Stimulated activated CD8-positive, alpha-beta memory T cell treated with anti-CD3 and anti-CD28 coated beads, Interleukin-12 subunit alpha, Interleukin-12 subunit beta, amount 100 ng/mL, for 24 hours (primary cell): ENCODE data around the gene NHLRC4.

Experiments
- DNase-seq: peaks from one replicate; pipeline ENCODE4 v3.0.0-alpha.2; 2020; ENCODE audit errors: extremely low read depth

Gene NHLRC4

GRCh38 chr16:582614-583331 is 16.0 kb downstream of the NHLRC4 start:
- no peak for DNase-seq

DNA sequence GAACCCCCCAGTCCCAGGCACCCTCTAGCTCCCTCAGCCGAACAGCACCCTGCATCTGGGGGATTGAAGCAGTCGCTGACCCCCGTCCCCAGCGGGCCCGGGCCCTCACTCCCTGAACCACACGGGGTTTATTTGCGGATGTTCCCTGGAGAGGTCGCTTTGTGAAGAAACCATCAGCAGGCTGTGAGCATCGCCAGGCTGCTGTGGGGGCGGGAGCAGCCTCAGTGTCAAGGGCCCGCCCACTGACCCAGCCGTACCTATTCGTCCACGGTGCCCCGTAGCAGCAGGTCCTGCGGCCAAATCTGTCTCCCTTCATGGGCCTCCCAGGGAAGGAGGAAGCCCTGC is 16.6 kb downstream of the NHLRC4 start:
- no peak for DNase-seq

DNA sequence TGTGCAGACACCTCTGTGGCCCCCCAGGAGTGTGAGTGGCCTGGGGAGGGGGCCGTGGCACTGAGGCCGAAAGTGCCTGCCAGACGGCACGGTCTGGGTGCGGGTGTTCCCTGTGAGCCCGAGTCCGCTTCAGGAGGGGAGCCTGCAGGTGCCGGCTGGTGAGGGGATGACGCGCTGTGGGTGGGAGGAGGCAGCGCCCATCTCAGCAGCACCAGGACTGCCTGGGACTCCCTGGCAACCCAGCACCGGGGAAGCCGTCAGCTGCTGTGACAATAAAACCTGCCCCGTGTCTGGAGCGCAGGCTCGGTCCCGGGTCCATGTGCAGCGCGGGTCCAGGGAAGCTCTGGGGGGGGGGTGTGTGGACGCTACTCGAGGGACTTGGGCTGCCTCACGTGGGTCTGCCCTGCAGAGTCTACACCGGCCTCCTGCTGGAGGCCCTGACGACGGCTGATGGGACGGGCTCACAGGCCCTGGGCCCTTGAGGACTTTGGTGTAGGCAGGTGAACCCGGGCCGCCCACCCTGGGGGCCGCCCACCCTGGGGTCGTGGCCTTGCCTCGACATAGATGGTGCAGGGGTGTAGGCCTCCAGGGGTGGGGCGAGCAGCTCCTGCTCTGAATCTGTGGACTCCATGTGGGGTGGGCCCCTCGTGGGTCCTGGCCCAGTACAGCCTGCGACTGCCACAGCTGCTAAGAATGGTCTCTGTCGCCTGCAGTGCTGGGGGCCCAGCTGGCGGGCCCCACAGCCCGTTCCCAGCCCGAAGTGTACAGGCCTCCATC is 17.2 kb downstream of the NHLRC4 start:
- DNase-seq = no peak

DNA sequence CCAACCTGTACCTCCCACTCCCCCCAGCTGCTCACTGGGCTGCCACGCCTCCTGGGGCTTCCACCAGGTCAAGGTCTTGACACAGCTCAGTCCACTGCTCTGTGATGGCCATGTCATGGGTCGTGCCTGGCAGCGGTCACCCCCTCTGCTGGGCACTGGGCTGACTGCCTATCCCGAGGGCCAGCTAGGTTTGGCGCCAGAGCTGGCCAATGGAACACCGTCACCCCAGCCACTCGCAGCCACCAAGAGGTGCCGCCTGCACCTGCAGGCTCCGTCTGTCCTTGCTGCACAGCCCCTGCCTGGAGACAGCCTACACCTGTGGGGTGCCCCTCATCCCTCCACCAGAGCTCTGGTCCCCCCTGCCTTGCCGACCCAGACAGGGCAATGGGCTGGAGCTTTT is 18.5 kb downstream of the NHLRC4 start:
- no peak for DNase-seq

DNA sequence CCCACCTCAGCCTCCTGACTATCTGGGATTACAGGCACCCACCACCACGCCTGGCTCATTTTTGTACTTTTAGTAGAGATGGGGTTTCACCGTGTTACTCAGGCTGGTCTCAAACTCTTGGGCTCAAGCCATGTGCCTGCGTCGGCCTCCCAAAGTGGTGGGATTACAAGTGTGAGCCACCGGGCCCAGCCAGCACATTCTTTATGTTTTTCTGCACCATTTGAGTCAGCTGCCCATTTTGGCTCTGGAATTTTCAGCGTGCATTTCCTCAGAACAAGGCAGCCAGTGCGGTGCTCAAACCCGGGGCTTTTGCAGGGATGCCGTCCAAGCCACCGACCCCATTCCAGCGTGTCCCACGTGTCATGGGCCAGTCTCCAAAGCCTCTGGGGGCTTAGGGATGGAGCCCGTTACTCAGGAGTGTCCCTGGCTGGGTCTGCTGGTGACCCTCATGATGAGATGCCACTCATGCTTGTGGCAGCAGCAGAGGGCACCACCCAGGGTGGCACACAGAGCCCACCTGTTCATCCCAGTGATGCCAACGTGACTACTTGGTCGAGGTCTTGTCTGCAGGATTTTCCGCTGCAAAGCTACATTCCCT is 19.3 kb downstream of the NHLRC4 start:
- no peak for DNase-seq

GRCh38 chr16:586645-587590 is 20.1 kb downstream of the NHLRC4 start:
- no peak for DNase-seq

DNA sequence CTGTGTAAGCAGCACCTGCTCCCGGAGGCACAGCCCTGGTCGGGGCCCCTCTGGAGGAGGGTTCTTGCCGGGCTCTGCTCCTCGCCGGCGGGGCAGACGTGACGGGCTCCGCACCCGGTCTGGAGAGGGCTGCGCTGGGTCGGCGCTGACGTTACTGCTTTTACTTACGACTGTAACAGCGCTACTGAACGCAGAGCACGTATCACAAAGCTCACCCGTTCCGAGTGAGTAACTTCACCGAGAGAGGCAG is 21.8 kb downstream of the NHLRC4 start:
- DNase-seq = no peak

DNA sequence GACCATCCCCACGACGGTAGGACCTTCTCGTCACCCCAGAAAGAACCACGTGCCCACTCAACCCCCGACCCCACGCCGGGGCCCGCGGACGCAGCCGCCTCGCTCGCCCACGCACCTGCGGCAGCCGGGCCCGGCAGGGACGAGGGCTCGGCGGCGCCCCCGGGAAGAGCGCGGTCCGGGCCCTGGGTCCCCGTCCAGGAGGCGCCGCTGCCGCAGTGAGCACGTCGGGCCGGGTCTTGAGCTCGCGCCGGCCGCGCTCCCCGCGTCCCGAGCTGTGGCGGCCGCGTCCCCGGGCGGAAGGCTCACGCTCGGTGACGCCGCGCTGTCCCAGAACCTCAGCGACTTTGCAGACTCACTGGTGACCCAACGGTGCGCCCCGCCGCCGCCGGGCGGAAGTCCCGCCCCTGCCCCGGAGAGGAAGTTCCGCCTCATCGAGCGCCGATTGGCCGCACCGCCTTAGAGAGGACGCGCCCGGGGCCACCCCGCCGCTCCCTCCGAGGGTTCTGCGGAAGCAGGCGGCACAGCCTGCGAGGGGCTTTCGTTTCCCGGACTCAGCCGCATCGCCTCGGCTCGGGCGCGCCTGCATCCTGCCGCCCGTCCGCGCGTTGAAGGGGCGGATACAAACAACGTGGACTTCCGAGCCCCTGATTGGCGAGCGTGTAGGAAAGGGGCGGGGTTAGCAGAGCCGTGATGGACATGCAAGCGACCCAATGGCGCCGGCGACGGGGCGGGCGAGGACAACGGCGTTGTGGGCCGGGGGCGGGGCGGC is 22.3 kb downstream of the NHLRC4 start:
- DNase-seq = peak; percentile 91

- DNase-seq = peak; percentile 98
These were observed 22.9 kb downstream of the NHLRC4 start, which contains the start of gene RAB40C for GRCh38 chr16:589658-590187. RAB40C (plus strand) TSS chr16:590066; CDS start chr16:590292, 226 bp downstream.

- no peak for DNase-seq
These were observed 23.5 kb downstream of the NHLRC4 start for GRCh38 chr16:590188-590814.

DNA sequence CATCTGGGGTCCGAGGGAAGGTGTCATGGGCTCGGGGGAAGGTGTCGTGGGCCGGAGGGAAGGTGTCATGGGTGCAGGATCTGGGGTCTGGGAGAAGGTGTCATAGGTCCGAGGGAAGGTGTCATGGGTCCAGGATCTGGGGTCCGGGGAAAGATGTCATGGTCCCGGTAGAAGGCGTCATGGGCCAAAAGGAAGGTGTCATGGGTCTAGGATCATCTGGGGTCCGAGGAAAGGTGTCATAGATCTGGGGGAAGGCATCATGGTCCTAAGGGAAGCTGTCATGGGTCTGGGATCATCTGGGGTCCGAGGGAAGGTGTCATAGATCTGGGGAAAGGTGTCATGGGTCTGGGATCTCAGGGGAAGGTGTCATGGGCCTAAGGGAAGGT is 24.0 kb downstream of the NHLRC4 start:
- no peak for DNase-seq

GRCh38 chr16:591231-591630 is 24.4 kb downstream of the NHLRC4 start:
- DNase-seq = no peak

DNA sequence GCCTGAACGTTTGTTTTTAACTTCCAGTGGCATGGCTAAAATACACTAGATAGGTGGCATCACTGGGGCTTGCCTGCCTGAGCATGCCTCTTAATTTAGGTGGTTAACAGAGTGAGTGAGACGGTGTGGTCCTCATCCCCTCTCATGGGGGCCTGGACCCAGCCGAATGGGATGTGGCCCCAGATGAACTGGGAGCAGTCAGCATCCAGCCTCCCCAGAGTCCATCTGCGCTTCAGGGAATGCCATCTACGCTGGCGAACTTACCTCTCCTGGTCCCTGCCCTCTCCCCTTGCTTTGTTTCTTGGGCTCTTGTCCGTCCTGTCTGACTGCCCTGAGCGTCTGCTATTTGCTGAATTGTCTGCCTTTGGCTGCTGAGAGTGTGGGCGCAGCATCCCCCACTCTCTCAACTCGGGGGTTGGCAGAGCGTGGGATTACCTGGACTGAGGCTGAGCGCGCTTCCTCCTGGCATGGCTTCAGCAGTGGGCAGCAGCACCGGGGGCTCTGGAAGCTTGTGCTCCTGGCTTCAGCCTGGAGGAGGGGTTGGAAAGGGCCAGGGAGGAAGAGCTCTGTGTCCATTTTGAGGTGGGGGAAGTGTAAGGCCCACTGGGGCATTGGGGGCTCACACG is 25.2 kb downstream of the NHLRC4 start:
- no peak for DNase-seq

DNA sequence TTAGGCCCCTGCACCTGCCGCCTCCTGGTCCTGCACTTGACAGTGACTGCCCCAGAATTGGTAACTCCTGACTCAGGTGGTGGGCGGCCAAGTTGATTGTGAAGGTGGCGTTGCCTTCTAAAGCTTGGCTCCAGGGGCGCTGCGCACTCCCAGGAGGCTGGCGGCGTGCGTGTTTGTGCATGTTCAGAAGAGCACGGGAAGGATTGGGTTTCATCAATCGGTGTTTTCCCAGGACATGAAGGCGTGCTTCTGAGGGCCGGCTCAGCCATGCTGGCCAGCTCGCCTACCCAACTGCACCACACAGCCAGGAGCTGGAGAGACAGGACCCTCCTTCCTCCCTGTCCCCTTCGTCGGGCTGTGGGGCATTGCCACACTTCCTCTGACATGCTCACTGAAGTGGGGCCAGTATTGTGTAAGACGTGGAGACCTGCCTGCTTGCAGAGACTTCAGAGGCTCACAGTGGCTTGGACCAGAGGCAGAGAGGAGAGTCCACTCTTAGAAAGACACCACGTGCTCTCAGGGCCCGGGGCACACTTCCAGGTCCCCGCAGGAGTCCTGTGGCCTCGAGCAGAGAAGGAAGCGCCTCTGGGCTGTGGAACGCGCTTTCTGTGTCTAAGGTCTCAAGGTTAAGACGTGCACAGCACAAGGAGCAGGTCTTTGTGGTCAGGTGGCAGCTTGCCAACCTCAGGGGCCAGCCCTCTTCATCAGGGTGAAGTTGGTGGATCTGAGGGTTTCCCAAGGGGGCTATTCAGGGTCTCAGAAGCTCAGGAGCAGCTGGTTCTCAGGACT is 25.9 kb downstream of the NHLRC4 start:
- DNase-seq = no peak

GRCh38 chr16:593406-593805 is 26.6 kb downstream of the NHLRC4 start:
- no peak for DNase-seq

- no peak for DNase-seq
These were observed 27.0 kb downstream of the NHLRC4 start for GRCh38 chr16:593807-594206.

DNA sequence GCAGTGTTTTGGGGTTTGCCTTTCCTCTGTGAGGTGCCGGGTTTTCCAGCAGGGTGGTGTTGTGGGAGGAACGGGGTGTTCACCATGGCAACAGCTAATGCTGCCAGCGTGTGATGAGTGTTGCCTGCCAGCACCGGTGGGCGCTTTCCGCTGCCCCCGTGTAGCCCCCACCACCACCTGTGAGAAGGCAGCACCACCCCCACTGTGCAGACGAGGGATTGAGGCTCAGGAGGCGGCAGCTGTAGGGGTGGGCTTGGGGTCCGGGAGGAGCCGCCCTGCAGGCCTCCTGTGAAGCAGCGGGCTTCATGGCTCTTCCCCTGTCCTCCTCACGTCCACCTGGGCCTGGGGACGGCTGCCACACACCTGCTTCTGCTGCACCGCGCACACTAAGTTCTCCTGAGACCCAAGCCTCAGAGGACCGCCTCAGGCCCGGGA is 28.3 kb downstream of the NHLRC4 start:
- DNase-seq = no peak

DNA sequence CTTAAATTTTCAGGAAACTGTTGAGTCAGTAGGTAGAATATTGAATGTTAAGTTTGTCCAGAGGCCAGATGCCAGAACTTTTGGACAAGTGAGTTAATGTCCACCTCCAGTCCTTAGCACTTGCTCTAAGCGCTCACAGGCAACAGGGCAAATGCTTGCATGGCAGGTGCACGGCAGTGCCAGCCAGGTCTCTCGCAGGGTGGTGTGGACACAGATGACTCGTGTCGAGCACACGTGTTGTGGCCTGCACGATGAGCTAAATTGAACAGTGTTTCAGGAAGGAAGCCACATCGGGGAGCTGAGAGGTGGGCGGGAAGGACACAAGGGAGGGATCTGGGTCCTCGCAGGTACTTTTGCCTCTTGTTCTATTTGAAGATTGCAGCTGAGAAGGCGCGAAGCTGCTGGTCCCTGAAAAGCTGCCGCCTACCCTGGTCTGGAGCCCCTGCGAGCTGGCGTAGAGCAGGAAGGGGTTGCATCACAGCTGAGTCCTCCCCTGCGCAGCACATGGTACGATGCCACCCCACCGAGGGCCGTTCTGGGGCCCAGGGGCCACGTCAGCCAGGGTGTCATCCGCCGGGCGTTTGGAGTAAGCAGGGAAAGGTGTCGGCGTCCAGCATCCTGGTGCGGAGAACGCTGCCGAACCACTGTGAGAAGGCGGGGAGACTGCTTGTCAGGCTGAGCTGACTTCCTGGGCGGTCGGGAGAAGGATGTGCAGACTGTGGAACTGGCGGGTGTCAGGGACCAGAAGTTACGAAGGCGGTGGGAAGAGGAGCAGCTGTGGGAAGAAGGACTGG is 29.3 kb downstream of the NHLRC4 start:
- DNase-seq = no peak

DNA sequence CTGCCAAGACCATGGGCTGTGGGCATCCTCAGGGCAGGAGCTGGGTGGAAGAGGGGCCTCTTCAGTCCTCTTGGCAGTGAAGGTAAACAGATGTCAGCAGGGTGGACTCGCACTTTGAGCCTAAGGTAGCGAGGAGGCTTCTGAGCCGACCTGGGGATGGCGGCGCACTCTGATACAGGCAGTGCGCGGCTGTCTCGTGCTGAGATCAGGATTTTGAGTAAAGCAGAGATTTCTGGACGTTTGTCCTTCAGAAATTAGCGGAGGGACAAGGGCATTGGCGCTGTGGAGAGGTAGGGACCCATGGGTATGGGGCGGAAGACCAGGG is 29.9 kb downstream of the NHLRC4 start:
- no peak for DNase-seq
